Measurements from ENCODE around the gene HEG1. TPM values are rescaled to one million over a fixed set of nuclear protein-coding genes. Genes with fewer than 3 reads are reported as not detected.

HEG1 gene
- total RNA-seq, 4 donors from 2014 or later = 9.8 to 27.1 (median 17.6) TPM

GRCh38 chr3:124966521-124967445 is 89.0 kb downstream of the HEG1 start:
- H3K9me3 ChIP-seq = no peaks in the 10 kb centered on the region
- no peak overlapping the region for H3K27ac ChIP-seq
- H3K4me3 ChIP-seq = no peak overlapping the region
- DNase-seq (no peak), ATAC-seq (peak in 1 of 2 donors; percentile 21)
- no peak for TF ChIP-seq POLR2A (IDR thresholded peaks at IDR 0.05)
- TF ChIP-seq CTCF (IDR thresholded peaks at IDR 0.05 in 4 of 5, conservative IDR thresholded peaks at IDR 0.05 in 1 of 5) = no peak
- H3K36me3 ChIP-seq = peaks cover 0 to 19% of the 10 kb centered on the region in 2 donors
- no peaks in the 10 kb centered on the region for H3K27me3 ChIP-seq
- in situ Hi-C loops (cut with MboI; ENCODE audit: low sequenced_read_pairs in 4 of 4) (no loop called here), intact Hi-C loops (cut with DNase I; ENCODE audit: low total_unique reads) (no loop called here)
- no peaks in the 10 kb centered on the region for H3K4me1 ChIP-seq

- in situ Hi-C loops (cut with MboI; ENCODE audit: low sequenced_read_pairs in 4 of 4) = no loop called here
- intact Hi-C loops (cut with DNase I; ENCODE audit: low total_unique reads) = no loop called here
- Histone ChIP-seq H3K36me3 (peaks cover 0 to 13% of the 10 kb centered on the region in 2 donors), H3K4me3 (no peak overlapping the region), H3K27me3 (no peaks in the 10 kb centered on the region), H3K9me3 (no peaks in the 10 kb centered on the region), H3K4me1 (no peaks in the 10 kb centered on the region), H3K27ac (no peak overlapping the region)
- DNase-seq = no peak
- TF ChIP-seq POLR2A (IDR thresholded peaks at IDR 0.05) = no peak
- no peak for TF ChIP-seq CTCF (IDR thresholded peaks at IDR 0.05 in 4 of 5, conservative IDR thresholded peaks at IDR 0.05 in 1 of 5)
- ATAC-seq = no peak
Observed at GRCh38 chr3:124965413-124965812, 90.4 kb downstream of the HEG1 start.

- H3K4me1 ChIP-seq = no peaks in the 10 kb centered on the region
- H3K27me3 ChIP-seq = no peaks in the 10 kb centered on the region
- no peaks in the 10 kb centered on the region for H3K9me3 ChIP-seq
- no peak overlapping the region for H3K4me3 ChIP-seq
- ATAC-seq = no peak
- no peak for TF ChIP-seq POLR2A (IDR thresholded peaks at IDR 0.05)
- no peak for TF ChIP-seq CTCF (IDR thresholded peaks at IDR 0.05 in 4 of 5, conservative IDR thresholded peaks at IDR 0.05 in 1 of 5)
- no peak overlapping the region for H3K27ac ChIP-seq
- no peak for DNase-seq
- H3K36me3 ChIP-seq = peaks cover 0 to 3% of the 10 kb centered on the region in 2 donors
- in situ Hi-C loops (cut with MboI; ENCODE audit: low sequenced_read_pairs in 4 of 4) = no loop called here
- intact Hi-C loops (cut with DNase I; ENCODE audit: low total_unique reads) = no loop called here
Observed at GRCh38 chr3:124964387-124964786, 91.4 kb downstream of the HEG1 start.

GRCh38 chr3:124963755-124964154 is 92.0 kb downstream of the HEG1 start:
- no peak for ATAC-seq
- in situ Hi-C loops (cut with MboI; ENCODE audit: low sequenced_read_pairs in 4 of 4) = no loop called here

More at GRCh38 chr3:124963755-124964154, 92.0 kb downstream of the HEG1 start:
- Histone ChIP-seq H3K36me3 (no peaks in the 10 kb centered on the region), H3K4me3 (no peak overlapping the region), H3K27me3 (no peaks in the 10 kb centered on the region), H3K9me3 (no peaks in the 10 kb centered on the region), H3K4me1 (no peaks in the 10 kb centered on the region), H3K27ac (no peak overlapping the region)
- no peak for TF ChIP-seq CTCF (IDR thresholded peaks at IDR 0.05 in 4 of 5, conservative IDR thresholded peaks at IDR 0.05 in 1 of 5)
- intact Hi-C loops (cut with DNase I; ENCODE audit: low total_unique reads) = no loop called here
- DNase-seq = no peak

Data from gastrocnemius medialis (tissue), 4 donors.